HG03066 (cell line): ENCODE results near the gene KMT5B.
A peak's percentile ranks its signal among the peaks of the same experiment; 100 is the strongest.

Source experiments
- ATAC-seq: cut with Tn5 transposase; IDR thresholded peaks from one replicate; pipeline ENCODE4 v1.9.1; 2021; ENCODE audit warnings: low read depth; ENCODE audit not compliant: unreplicated experiment

KMT5B gene

GRCh38 chr11:68216171-68216938 is 3.3 kb upstream of the KMT5B start:
- ATAC-seq, result no peak

DNA sequence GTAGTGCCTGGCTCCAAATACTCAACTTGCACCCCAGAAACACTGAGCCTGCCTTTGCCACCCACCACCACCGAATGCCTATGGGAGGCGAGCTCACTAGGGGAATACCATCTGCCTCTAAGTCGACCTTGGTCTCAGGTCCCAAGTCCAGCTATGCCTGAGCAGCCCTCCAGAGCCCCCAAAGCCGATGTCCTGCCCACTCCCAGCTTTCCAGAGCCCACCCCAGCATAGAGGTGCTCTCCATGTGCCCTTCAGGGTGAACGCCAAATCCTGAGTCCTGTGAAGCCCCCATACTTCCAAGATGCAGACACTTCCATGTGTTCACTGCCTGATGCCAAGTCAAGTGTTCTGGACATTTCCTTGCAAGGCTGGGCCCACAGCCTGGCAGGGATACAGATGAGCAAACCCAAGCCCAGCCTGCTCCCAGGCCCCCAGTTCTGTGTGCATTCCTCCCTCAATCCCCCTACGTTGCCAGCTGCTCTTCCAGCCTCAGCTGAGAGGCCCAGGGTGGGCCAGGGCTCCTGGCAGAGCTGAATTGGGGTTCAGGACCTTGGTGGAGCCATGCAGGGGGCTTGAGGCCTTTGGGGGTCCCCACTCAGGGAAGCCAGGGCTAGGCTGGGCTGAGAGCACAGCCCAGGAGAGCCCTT is 2.6 kb upstream of the KMT5B start:
- ATAC-seq, result no peak

- no peak for ATAC-seq
Observed at GRCh38 chr11:68215087-68215445, 2.0 kb upstream of the KMT5B start.

- no peak for ATAC-seq
Observed at GRCh38 chr11:68214173-68215086, 1.3 kb upstream of the KMT5B start.

DNA sequence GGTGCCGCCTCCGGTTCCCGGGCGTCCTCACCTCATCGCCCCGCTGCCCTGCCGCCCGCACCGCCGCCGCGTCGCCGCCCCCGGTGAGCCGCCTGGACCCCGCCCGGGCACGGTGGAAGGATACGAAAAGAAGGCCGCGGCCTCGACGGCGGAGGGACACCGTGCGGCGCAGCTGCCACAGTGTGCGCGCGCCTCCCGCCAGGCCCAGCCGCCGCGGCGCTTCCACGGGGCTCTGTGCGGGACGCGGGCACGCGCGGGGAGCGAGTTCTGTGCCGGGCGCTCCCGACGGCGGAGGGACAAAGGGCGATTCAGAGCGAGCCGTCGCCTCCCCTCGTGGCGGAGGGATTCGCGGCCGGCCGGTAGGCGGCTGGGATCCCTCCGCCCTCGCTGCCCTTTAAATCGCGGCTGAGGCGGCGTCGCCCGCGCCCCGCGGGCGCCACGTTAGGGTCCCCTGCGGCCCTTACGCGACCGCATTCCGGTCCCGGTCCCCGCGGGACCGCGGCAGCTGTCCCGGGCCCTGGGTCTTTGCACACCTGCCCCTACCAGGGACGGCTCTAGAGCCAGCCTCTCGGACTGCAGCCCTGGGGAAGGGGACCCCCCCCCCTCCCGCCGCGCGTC is 568 bp upstream of the KMT5B start:
- ATAC-seq, result peak; percentile 48

DNA sequence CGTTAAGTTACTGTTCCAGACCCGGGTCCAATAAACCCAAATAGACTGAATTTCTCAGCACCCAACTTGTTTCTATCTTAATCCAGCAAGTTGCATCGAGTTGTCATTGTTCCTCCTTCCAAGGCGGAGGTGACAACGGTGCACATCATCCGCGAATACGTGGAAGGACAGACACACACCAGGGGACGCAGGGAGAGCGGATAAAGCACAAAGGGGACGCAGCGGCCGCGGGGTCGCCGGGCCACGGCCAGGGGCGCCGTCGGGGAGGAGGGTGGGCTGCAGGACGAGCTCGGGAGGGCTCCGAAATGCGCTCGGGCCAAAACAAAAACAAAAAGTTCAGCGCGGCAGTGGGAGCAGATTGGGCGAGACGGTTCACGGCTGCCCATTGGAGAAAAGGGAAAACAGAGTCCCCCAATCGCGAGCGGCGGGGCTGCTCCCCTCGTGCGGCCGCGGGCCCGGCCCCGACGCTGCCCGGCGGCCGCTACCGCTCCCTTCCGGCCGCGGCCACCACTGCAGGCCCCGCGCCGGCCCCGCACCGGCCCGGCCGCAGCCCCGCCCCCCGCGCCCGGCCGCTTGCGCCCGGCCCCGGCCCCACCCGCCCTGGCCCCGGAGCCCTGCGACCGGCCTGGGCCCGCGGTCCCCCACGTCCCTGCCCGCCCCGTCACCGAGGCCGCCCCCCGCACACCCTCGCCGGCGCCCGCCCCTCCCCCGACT is 518 bp downstream of the KMT5B start:
- ATAC-seq, result peak; percentile 51

DNA sequence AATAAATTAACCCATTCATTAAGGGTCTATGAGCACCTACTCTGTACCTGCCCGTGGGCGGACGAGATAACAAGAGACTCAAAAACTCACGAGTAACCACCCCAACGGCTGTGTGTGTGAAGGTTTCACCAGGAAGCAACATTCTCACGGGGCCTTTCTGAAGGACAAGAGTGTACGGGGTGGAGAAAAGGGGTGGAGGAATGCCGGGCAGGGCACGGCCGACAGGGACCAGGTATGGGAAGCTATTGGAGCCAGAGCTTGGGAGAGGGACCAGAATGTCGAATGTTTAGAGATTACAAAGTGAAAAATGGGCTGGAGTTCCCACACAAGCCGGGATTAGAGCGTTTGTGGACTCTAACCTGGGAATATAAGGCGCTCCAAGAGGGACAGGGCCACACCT is 1.6 kb downstream of the KMT5B start:
- no peak for ATAC-seq

DNA sequence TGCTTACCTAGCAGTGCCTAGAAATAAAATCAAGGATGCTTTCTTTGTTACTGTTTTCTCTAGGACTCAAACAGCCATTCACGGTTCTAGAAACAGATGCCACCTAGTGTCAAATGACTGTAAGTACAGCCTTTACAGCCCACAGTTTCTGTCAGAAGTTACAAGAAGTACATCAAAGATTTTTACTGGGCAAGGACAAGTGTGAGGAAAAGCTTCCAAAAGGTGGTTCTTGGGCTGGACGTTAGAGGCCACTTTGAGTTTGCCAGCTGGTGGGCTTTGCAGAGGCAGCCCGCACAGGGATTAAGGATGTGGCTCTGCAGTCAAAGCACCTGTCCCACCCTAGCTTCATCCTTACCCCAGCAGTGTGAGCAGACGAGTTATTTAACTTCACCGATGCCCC is 6.9 kb downstream of the KMT5B start:
- no peak for ATAC-seq

- no peak for ATAC-seq
Observed at GRCh38 chr11:68204402-68204801, 8.7 kb downstream of the KMT5B start.

GRCh38 chr11:68202165-68202564 is 10.9 kb downstream of the KMT5B start:
- ATAC-seq, result no peak

DNA sequence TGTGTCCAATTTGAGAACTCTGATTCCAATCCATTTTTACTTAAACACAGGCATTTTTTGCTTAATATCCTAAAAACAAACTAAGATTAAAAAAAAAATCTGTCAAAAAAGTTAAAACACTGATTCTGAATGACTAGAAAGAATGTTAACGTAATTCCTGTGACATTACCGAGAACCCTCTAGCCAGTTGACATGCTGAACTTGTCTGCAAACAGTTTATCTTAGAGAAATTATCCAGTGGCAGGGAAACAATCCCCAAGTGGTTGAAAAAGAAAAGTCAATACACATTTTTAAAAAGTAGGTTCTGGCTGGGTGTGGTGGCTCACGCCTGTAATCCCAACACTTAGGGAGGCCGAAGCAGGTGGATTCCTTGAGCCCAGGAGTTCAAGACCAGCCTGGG is 11.6 kb downstream of the KMT5B start:
- ATAC-seq, result no peak

DNA sequence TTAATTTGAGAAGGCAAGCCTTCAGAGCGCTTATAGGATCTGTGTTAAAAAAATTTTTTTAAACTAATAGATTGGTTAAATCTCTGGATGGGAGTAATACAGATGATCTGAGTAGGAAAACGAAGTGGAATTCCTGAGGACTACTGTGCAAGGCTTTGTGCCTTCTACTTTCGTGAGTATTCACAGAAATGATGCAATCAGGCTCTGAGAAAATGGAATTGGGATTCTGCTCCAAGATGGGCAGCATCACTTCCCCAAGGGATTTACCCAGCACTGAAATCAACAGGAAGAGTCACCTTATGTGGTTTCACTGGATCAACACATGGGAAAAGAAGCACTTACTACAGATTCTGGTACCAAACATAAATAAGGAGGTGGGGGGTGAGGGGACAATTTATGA is 12.5 kb downstream of the KMT5B start:
- no peak for ATAC-seq

- ATAC-seq, result no peak
Observed at GRCh38 chr11:68199295-68199987, 13.7 kb downstream of the KMT5B start.

- ATAC-seq, result no peak
Observed at GRCh38 chr11:68196219-68196618, 16.9 kb downstream of the KMT5B start.

- ATAC-seq, result no peak
Observed at GRCh38 chr11:68194675-68195294, 18.3 kb downstream of the KMT5B start.

DNA sequence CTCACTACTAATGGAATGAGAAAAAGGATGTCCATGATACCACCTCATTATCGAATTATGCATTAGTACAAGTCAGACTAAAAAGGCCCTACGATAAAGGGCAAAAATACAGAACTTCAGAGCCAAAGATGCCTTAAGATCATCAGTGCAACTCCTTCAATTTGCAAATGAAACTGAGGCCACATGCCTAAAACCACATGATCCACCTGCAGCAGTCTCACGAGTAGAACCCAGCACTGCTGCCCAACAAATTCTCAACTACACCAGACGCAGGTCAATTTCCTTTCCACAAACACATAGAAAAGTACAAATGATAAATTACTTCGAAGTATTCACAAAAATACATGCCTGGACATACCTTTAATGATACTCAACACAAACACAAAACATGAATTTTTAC is 20.1 kb downstream of the KMT5B start:
- ATAC-seq, result no peak

DNA sequence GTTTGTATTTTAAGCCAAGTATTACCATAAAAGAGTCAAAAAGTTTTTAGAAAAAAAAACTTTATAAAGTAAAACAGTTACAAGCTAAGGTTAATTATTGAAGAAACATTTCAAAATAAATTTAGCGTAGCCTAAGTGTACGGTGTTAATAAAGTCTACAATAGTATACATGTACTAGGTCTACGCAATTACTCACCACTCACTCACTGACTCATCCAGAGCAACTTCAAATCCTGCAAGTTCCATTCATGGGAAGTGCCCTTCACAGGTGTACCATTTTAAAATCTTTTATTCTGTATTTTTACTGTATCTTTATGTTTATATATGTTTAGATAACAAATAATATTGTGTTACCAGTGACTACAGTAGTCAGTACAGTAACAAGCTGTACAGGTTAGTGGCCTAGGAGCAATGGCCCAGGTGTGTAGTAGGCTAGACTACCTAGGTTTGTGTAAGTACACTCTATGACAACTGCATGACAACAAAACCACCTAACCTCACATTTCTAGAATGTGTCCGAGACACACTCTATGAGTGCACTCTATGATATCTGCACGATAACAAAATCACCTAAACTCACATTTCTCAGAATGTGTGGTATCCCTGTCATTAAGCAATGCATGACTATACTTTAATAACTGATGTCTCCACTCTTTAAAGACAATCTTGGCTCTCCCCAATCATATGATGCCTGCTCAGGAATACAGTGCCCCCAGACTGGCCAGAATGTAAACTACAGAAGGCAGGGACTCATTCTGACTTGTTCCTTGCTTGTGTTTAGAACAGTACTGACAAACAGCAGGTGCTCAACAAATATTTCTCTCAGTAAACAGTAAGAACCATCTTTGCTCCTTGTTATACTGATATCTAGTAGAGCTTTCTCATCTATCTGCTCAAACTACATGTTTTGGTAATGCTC is 21.2 kb downstream of the KMT5B start:
- no peak for ATAC-seq

DNA sequence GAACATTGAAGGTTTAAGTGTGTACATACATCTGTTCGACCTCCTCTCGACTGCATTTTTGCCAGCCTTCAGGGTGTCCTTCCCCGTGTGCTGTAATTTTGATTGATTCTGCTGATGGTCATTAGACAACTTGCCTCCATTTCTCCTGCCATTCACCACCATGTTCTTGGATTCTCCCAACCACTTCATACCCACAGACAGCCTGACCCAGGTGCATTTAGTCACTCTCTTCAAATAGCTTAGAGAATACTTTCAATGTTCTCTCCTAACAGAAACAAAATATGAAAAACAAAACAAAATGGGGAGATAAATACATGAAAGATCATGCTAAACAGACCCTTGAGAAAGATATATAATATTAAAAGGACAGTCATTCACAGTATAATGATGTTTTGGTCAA is 23.2 kb downstream of the KMT5B start:
- no peak for ATAC-seq
